GM19395 (cell line): ENCODE data around the gene LHX6.

ENCODE experiments used
- ATAC-seq: cut with Tn5 transposase; IDR thresholded peaks from one replicate; pipeline ENCODE4 v1.9.1; 2021; ENCODE audit warnings: mild to moderate bottlenecking, moderate library complexity; ENCODE audit not compliant: unreplicated experiment

Gene LHX6

DNA sequence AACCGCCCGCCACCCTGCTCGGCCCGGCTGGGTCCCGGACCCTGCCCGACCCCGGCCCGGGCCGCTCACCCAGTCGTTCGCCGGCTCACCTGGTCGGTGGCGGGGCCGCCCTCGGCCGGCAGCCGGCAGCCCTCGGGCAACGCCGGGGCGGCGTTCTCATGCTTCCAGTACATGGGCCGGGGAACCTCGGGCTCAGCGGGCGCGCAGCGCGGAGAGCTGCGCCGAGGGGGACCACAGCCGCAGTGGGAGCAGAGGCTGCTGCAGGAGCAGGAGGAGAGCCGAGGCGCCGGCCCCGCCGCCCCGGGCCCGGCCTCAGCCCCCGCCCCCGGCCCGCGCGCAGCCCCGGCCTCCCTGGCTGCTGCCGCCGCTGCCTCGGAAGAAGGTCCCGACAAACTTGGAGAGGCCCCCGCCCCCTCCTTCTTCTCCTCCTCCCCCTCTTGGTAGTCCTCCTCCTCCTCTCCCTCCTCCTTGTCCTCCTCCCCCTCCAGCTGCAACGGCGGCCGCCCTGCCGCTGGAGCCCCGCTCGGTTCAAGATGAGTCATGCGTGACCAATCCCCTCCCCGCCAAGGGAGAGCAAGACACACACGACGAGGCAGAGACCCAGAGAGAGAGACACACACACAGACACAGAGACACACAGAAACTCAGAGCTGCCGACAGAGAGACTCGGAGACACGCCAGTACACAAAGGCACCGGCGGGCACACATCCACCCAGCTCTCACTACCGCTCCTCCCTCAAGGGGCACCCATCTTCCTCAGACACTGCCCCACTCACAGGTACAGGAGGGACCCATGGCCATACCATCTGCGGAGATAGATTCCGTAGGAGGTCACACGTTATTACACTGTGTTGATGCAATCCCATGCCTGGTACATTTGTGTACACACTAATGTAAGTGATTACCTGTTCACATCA is at the start of gene LHX6:
Gene LHX6, minus strand, starts transcription at position 390 of the 917 bp plus-strand sequence. Its CDS starts 217 bp downstream, at position 173.
- no peak for ATAC-seq

DNA sequence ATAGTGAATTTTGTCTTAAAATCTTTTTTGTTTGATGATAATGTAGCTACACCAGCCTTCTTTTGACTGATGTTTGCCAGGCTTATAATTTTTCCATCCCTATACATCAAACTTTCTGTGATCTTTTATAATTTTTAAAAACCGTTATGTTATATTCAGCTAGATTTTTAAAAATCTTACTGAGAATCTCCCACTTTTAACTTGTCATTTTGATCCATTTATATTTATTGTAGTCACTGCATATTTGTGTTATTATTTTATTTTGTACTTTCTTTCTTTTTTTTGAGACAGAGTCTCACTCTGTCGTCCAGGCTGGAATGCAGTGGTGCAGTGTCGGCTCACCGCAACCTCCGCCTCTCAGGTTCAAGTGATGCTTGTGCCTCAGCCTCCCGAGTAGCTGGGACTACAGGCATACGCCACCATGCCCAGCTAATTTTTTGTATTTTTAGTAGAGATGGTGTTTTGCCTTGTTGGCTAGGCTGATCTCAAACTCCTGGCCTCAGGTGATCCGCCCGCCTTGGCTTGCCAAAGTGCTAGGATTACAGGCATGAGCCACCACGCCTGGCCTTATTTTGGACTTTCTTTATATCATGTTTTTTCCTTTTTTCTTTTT is 48.6 kb upstream of the LHX6 start:
- no peak for ATAC-seq

DNA sequence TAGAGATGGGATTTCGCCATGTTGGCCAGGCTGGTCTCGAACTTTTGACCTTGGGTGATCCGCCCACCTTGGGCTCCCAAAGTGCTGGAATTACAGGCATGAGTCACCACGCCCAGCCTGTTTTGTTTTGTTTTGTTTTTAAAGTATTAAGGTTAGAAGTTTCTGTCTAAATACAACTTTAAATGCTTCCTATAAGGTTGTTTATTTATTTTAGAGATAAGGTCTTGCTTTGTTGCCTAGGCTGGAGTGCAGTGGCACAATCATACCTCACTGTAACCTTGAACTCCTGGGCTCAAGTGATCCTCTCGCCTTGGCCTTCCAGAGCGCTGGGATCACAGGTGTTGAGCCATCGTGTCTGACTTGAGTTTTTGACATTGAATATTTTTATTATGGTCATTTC is 47.3 kb upstream of the LHX6 start:
- ATAC-seq: no peak

DNA sequence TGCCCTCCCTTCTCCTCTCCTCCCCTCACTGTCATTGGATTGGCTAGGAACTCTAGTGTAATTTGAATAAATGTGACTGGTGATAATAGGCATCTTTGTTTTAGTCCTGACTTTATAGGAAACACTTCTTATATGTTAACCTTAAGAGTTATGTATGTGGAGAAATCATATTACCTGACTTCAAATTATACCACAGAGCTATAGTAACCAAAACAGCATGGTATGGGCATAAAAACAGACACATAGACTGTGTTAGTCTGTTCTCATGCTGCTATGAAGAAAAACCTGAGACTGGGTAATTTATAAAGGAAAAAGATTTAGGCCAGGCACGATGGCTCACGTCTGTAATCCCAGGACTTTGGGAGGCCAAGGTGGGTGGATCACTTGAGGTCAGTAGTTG is 45.3 kb upstream of the LHX6 start:
- ATAC-seq: no peak

DNA sequence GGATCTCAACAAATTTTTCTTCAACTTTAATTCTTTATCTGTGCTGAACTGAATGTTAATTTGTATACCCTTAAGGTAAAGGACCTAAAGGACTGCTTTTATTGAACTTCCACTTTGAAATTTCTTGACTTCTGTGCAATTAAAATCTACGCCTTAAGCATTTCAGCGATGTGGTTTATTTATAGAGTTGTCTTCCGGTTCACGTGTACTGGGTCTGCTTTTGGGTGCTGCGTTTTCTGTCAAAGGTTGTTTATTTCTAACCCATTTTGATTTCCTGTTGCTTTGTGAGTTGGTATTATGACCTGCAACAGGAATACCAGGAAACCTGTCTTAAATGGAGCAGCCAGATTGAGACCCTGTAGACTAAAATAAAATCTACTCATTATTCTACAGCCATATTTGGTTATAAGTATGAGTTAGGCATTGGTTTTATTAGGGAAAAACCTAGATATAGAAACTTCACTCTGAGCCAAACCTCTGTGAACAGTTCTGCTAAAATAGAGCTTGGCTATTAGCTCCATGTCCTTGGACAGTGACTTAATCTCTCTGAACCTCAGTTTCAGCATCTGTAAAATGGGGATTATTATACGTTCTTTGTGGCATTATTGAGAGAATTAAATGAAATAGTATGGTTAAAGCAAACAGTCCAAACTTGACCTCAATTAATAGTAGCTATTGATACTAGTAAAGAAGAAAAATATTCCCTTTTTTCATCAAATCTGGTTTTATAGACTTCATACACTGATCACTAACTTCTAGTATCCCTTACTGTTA is 39.5 kb upstream of the LHX6 start:
- ATAC-seq: no peak

DNA sequence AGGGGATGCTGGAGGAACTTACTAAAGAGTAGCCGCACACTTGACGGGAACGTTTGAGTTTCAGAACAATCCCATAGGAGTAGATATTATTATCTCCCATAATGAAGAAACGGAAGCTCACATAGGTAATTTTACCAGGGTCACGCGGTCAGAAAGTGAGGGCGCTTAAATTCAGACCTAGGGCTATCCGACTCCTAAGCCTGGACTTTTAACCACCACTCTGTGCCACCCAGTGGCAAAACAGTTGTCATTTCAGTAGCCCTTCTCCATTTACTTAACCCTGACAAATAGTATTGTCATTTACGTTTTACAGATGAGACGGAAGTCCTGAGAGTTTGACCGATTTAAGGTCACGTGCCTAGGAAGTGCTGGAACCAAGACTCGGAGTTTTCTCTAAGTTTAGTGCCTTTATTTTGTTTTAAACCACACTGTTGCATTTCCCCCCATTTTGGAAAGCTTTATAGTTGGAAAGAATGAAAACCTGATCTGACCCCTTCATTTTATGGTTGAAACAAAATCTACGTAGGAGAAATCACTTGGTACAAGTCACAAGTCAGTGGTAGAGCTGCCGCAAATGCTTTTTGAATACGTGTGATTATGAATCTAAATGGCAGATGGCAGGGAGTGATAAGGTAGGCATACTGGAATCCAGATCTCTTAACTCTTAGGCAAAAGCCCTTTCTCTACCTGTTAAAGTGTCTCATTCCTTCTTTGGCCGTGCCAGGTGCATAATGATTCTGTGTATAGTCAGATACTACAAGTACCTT is 36.6 kb upstream of the LHX6 start:
- ATAC-seq: peak; percentile 36

DNA sequence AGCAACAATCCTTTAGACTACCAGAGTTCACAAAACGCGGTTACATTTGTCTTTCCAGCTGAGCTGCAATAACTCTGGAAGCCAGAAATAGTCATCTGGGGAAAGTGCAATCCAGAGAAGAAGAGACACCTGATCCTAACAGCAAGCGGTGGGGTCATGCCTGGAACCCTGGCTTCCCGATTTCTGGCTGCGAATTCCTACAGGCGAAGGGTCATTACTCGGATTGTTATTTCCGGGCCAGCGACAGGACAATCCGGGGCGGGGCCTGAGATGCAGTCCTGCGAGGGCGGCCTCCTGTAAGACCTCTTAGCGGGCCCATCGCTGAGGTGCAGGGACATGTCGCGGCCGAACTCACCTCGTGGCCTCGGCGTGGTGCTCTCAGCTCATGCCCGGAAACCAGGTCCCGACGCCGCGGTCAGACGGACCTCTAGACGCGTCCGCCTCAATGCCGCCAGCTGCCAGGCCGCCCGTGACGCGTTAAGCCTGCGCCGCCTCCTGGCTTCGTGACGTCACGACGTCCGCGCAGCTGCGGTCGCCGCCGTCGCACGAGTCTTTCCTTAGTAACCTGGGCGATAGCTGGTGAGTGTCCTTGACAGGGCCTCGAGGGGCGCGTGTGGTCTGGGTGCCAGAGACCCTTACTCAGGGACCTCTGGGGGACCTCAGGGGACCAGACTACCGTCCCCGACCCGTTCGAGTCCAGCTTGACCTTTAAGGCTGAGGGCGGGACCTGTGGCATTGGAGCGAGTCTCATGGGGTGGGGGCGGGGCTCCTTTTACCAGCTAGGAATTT is 35.8 kb upstream of the LHX6 start, which contains the start of the genes MRRF and RBM18:
Gene MRRF, plus strand, starts transcription at position 523 of the 789 bp plus-strand sequence. CDS start 6,010 bp downstream, outside the sequence.
Gene RBM18, minus strand, starts transcription at position 481 of the 789 bp plus-strand sequence. CDS start 3,348 bp downstream, outside the sequence.
- peak; percentile 88 for ATAC-seq

DNA sequence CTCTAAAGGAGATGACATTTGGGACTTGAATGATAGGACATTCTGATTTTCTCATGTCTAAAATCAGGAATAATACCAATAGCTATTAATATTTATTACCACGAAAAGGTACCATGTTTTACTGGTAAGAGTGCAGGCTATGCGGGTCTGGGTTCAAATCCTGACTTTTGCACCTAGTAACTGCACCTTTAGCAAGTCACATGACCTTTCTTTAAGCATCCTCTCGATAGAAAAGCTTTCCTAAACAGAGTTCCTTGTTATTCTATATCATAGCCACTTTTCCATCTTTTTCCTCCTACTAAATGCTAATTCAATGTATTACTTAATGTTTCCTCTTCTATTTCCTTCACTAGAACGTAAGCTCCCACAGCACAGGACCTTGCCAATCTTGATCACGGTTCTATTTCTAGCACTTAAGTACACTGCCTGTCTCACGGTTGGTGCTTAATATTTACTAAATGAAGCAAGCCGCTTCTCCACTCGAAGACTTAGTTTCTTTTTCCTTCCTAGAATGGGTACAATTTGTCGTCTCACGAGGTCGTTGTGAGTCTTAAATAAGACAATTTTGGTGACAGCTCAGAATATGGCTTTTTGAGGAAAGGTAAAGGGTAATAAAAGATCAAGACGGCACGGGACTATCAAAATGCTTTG is 35.1 kb upstream of the LHX6 start:
- ATAC-seq: no peak

DNA sequence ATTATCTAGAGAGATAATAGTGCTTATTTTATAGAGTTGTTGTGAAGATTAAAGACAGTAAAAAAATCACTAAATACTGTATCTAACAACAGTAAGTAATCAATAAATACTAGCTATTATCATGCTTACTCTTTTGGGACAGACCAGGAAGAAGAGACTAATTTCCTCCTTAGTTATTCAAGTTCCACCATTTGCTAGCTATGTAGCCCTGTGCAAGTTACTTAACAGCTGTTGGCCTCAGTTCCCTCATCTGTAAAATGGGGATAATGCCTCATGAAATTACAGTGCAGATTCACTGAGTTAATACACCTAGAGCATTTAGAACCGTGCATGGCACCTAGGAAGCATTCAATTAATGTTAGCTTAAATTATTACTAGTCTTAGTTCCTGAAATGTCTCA is 33.3 kb upstream of the LHX6 start:
- no peak for ATAC-seq

DNA sequence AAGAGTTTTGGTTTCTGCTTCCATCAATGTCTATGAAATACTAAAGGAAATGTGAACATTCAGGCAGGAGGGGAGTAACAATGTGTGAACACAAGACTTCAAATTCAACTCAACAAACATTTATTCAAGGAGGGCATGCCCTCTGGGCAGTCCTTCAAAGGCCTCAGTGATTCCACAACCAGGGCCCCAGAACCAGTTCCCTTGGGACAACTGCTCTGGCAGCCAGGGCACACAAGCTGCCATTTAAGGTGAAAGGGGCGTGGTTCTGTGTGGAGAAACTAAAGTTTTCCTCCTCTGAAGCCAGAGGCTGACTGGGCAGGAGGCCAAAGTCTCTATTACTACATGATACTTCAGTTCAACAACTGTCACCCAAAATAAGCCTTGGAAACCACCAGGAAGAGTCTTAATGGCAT is 32.7 kb upstream of the LHX6 start:
- no peak for ATAC-seq

DNA sequence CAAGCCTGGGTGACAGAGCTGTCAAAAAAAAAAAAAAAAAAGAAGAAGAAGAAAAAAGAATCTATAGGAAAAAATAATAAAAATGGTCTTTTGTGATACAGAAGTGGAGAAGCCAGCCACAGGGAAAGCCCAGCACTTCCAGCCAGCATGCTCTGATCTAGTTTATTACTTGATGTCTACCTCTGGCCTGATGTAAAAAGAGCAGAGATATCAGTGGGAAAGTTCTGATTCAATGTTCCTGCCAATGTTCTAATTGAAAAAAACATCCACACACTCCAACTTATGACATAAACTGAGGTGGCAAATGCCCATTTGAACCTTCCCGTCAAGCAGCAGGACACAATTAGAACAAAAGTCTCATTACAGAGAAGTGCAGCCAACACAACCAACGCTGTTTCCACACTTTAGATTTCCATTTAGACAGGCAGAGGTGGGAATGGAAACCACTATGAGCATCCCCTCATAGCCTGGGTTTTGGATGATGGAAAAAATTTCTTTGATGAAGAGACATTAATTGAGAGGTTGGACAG is 30.2 kb upstream of the LHX6 start:
- ATAC-seq: no peak

DNA sequence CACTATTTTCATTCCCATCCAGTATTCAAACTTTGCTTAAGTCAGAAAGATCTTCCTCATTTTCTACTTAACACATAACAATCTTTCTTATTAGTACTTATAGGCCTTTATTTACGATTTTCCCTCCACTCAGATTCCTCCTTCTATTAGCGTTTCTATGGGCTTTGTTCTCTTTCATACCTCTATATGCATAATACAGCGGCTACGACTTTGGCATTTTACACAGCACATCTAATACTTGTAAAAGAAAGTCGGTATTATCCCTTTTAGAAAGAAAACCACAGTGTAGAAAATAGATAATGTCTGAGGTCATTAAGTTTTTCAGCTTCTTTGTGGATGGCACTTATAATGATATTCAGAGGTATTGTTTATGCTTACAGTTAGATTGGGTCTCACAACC is 27.4 kb upstream of the LHX6 start:
- no peak for ATAC-seq

DNA sequence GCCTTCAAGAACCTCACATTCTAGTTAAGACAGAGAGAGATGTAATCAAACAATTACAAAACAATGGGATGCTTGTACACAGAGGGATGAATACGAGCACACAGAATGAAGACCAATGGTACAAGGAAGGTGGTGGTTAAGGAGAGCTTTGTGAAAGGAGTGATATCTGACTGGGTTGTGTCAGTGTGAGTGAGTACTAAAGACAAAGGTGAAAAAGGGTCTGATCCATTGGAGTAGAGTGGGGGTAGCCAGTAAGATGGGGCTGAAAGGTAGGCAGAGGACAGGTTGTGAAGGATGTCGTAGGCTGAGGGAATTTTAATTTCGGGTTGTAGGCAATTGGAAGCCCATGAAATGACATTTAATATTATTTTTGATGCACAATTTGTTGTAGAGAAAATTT is 26.0 kb upstream of the LHX6 start:
- no peak for ATAC-seq

DNA sequence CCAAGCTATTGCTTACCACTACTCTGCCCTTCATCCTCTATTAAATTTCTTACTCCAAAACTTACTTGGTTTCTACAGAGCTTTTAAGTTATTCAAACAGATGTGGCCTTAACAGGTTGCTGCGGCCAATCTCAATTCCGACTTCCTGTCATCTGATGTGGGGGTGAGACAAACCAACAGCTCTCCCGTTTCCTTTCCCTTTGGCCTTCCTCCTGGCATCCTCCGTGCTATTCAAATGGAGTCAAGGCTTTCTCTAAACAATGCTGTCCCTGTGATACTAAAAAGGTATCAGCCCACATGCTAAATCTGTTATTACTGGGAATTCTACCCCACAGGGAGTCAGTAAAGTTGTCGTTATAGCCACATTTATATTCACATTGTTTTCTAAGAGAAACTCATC is 24.0 kb upstream of the LHX6 start:
- no peak for ATAC-seq

DNA sequence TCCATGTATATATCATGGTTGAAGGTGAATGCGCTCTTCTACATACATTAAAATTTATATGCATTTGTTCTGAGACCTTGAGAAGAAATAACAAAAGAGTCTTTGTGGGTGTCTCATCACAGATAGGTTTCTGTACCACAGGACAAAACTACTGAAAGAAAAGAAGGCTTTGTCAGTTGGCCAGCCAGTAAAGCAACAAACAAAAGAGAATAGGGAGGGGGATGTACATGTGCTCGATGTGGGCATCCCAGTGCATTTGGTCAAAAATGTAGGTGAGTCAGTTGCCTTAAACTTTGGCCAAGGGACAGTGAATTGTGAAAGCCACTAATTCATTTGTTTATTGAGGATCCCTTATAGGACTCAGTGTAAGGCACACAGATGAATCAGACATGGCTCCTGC is 22.6 kb upstream of the LHX6 start:
- no peak for ATAC-seq

DNA sequence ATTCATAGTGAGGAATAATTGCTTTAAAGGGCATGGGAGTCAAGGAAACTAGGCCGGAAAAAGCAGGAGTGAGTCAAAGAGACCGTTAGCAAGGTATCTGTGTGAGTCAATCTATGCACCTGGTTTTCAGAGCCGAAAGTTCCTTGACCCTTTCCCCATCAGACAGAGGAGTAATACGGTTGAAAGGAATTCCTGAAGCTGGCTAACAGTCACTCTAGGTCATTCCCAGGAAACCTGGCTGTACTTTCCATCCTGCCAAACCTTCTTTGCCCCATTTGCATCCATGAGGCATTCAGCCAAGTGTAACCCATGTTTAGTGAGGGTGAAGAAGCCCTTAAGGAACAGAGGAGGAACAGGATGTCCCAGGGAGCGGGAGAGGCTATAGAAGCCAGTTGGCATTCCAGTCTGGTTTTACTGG is 19.7 kb upstream of the LHX6 start:
- no peak for ATAC-seq

DNA sequence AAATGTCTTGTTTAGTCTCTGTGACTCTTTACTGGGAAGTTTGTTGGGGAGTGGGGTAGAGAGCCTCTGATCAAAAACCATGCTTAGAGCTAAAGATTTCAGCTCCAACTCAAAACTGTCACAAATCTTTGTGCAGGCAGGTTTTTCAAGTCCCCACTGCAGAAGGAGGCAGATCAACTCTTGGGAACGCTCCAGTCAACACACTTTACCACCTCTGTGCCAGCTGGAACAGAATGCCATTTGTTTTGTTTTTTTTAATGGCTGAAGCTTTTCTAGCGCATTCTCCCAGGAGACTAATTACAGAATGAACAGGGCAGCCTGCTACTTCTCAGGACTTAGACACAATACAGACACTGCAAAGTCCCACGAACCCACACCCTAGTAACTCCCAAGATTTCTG is 17.9 kb upstream of the LHX6 start:
- ATAC-seq: no peak

DNA sequence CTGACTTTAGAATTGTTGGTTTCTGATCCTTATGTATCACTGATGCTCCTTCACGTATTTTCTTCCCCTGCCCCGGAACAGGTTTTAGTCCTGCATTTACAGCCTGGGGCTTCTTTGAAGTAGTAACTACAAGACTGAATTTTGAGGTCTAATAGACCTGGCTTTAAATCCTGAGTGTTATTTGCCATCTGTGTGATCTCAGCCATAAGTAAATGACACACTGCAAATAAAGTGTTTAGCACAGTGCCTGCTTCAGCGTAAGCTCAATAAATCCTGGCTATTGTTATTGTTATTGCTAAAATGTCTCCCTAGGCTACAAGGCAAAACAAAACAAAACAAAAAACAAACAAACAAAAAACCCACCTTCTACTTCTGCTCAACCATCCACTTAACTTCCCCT is 15.6 kb upstream of the LHX6 start:
- ATAC-seq: no peak

DNA sequence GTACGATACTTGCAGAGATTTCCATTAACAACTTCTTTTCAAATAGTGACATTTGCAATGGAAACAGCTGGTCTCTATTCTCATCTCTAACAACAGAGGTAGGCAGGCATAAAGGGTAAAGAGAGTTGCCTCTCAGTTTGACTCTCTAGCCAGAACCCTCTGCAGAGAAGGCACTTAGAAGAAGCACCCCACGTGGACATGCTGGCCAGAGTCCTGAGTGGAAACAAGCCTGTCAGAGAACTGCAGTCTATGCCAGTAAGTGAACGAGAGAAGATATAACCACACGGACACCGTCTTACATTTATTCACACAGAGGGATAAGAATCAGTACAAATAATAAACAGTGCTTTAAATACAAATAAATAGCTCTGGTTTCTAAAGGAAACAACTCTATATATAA is 11.0 kb upstream of the LHX6 start:
- ATAC-seq: no peak
